Vagina (tissue), 2 donors: ENCODE data around the gene ASPSCR1. TPM values are rescaled to one million over a fixed set of nuclear protein-coding genes. Genes with fewer than 3 reads are reported as not detected.
A peak's percentile ranks its signal among the peaks of the same experiment; 100 is the strongest.

ENCODE experiments used
- DNase-seq, 2 donors: peaks; one replicate each; pipeline ENCODE4 v3.0.0-alpha.2; 2017; ENCODE audit errors: extremely low spot score in 2 of 2
- H3K27ac ChIP-seq: fragments of 200-600 bp; sonication (generic); one replicate; pipeline ENCODE4 v1.5.1; 2019
- H3K27me3 ChIP-seq: fragments of 200-600 bp; sonication (generic); one replicate; pipeline ENCODE4 v1.5.1; 2019
- H3K36me3 ChIP-seq, 2 donors: fragments of 200-600 bp; sonication (generic); one replicate each; pipeline ENCODE4 v1.5.1; 2017 to 2019
- H3K4me1 ChIP-seq: fragments of 200-600 bp; sonication (generic); one replicate; pipeline ENCODE4 v1.5.1; 2019
- H3K4me3 ChIP-seq, 2 donors: fragments of 200-600 bp; sonication (generic); 1 replicate in 1 of 2; 2 replicates in 1 of 2; pipeline ENCODE4 v1.5.1; 2016 to 2019
- H3K9me3 ChIP-seq: fragments of 200-600 bp; sonication (generic); one replicate; pipeline ENCODE4 v1.5.1; 2019
- POLR2A ChIP-seq, 2 donors: fragments of 450-650 bp; IDR thresholded peaks; one replicate each; pipeline ENCODE4 v1.6.1; 2017; ENCODE audit warnings: antibody characterized with exemption in 2 of 2, mild to moderate bottlenecking in 2 of 2, moderate library complexity in 2 of 2
- POLR2AphosphoS5 ChIP-seq, 2 donors: sonication (generic); formaldehyde crosslinking; IDR thresholded peaks; one replicate each; pipeline ENCODE4 v1.9.0; 2017; ENCODE audit warnings: antibody characterized with exemption in 2 of 2, mild to moderate bottlenecking in 2 of 2, low read depth in 1 of 2; ENCODE audit not compliant: insufficient read depth in 1 of 2
- intact Hi-C: fragments of 100-400 bp; cut with DNase I; formaldehyde crosslinking; loops from one replicate; pipeline ENCODE4 v1.15.1; 2023
- total RNA-seq: library from RNA; depleted of rRNA; stranded (reverse); fragments of >200 nt; gene quantifications from one replicate; pipeline ENCODE4 v1.2.3, GENCODE V29; 2016
- TF ChIP-seq, protein P1 (sequence below), 3 experiments: fragments of 450-650 bp in 2 of 3; fragments of 200-600 bp in 1 of 3; sonication (generic) in 1 of 3; IDR thresholded peaks; one replicate each; pipeline ENCODE4 v1.5.1; 2017 to 2019; ENCODE audit warnings: antibody characterized with exemption in 3 of 3, mild to moderate bottlenecking in 2 of 3, moderate library complexity in 2 of 3

The ASPSCR1 gene
- total RNA-seq, 1 donor from 2014 or later, result 31.2 TPM

DNA sequence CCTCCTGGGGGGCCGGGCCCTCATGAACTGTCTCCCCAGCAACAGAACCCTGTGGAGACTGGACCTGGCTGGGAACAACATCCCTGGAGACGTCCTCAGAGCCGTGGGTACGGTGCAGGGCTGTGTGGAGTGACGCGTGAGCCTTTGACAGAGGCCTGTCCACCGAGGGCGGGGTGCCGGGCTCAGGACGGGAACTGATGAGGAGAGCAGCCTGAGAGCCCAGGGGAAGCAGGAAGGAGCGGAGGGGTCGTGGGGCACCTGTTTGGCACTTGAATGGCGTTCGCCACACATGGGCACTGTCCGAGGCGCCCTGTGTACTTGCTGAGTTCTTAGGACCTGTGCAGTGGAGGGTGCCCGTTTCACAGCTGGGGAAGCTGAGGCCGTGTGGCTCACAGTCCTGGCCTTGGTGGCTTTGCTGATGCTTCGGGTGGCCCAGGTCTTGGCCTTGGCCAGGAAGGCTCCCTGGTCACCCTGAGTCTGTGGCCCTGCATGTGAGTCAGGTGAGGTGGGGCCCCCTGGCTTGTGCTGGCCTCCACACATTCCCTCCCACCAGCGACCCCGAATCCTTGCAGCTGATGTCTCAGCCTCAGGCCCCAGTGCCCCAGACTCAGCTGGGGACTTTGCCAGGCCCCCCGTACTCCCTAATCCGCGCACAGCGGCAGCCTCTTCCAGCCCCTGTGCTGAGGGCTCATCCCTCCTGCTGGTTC lies 48.1 kb downstream of the ASPSCR1 start:
- H3K27me3 ChIP-seq, result no peaks in the 10 kb centered on the region
- DNase-seq, result no peak
- H3K27ac ChIP-seq, result no peak overlapping the region
- no peaks in the 10 kb centered on the region for H3K9me3 ChIP-seq
- no peak overlapping the region for H3K4me3 ChIP-seq
- TF ChIP-seq POLR2A (IDR thresholded peaks at IDR 0.05) (no peak), POLR2AphosphoS5 (IDR thresholded peaks at IDR 0.05; ENCODE audit: insufficient read depth in 1 of 2, low read depth in 1 of 2) (no peak)
- TF ChIP-seq, protein P1, sequence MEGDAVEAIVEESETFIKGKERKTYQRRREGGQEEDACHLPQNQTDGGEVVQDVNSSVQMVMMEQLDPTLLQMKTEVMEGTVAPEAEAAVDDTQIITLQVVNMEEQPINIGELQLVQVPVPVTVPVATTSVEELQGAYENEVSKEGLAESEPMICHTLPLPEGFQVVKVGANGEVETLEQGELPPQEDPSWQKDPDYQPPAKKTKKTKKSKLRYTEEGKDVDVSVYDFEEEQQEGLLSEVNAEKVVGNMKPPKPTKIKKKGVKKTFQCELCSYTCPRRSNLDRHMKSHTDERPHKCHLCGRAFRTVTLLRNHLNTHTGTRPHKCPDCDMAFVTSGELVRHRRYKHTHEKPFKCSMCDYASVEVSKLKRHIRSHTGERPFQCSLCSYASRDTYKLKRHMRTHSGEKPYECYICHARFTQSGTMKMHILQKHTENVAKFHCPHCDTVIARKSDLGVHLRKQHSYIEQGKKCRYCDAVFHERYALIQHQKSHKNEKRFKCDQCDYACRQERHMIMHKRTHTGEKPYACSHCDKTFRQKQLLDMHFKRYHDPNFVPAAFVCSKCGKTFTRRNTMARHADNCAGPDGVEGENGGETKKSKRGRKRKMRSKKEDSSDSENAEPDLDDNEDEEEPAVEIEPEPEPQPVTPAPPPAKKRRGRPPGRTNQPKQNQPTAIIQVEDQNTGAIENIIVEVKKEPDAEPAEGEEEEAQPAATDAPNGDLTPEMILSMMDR (IDR thresholded peaks at IDR 0.05), result no peak
- H3K36me3 ChIP-seq, result no peaks in the 10 kb centered on the region
- intact Hi-C loops, result no loop called here
- peaks cover 41% of the 10 kb centered on the region for H3K4me1 ChIP-seq

DNA sequence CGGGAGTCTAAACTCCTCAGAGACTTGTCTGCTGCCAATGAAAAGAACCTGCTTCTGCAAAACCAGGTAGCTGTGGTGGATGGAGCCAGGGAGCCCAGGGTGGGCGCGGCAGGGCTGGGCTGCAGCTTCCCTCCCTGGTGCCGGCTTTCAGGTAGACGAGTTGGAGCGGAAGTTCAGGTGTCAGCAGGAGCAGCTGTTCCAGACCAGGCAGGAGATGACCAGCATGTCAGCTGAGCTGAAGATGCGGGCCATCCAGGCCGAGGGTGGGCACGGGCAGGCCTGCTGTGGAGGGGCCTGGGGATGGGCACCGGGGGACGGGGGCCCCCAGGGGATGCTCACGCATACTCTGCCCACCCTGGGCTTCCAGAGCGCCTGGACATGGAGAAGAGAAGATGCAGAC lies 50.8 kb downstream of the ASPSCR1 start:
- H3K27me3 ChIP-seq, result no peaks in the 10 kb centered on the region
- DNase-seq, result no peak
- TF ChIP-seq POLR2A (IDR thresholded peaks at IDR 0.05) (no peak), POLR2AphosphoS5 (IDR thresholded peaks at IDR 0.05; ENCODE audit: insufficient read depth in 1 of 2, low read depth in 1 of 2) (no peak)
- TF ChIP-seq, protein P1 (IDR thresholded peaks at IDR 0.05), result no peak
- peaks cover 30% of the 10 kb centered on the region for H3K4me1 ChIP-seq
- H3K9me3 ChIP-seq, result no peaks in the 10 kb centered on the region
- intact Hi-C loops, result no loop called here
- H3K36me3 ChIP-seq, result no peaks in the 10 kb centered on the region
- no peak overlapping the region for H3K27ac ChIP-seq
- H3K4me3 ChIP-seq, result no peak overlapping the region

DNA sequence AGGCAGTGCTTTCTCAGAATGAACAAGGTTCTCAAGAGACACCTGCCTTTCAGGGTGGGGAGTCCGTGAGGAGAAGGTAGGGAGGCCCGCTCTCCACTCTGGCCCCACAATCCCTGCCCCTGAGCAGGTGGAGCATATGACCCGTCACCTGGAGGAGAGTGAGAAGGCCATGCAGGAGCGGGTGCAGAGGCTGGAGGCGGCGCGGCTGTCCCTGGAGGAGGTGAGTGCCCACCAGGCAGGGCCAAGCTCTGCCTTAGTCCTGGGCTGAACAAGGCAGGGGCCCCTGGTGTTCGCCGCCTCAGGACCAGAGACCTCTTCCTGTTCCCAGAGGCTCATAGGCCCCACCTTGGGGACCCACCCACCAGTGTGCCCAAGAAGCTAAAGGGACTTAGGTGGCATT lies 51.5 kb downstream of the ASPSCR1 start:
- TF ChIP-seq POLR2A (IDR thresholded peaks at IDR 0.05) (no peak), POLR2AphosphoS5 (IDR thresholded peaks at IDR 0.05; ENCODE audit: insufficient read depth in 1 of 2, low read depth in 1 of 2) (no peak)
- TF ChIP-seq, protein P1 (IDR thresholded peaks at IDR 0.05), result no peak
- Histone ChIP-seq H3K36me3 (no peaks in the 10 kb centered on the region), H3K4me1 (peaks cover 24% of the 10 kb centered on the region), H3K9me3 (no peaks in the 10 kb centered on the region), H3K27ac (no peak overlapping the region), H3K4me3 (no peak overlapping the region), H3K27me3 (no peaks in the 10 kb centered on the region)
- intact Hi-C loops, result no loop called here
- DNase-seq, result no peak

DNA sequence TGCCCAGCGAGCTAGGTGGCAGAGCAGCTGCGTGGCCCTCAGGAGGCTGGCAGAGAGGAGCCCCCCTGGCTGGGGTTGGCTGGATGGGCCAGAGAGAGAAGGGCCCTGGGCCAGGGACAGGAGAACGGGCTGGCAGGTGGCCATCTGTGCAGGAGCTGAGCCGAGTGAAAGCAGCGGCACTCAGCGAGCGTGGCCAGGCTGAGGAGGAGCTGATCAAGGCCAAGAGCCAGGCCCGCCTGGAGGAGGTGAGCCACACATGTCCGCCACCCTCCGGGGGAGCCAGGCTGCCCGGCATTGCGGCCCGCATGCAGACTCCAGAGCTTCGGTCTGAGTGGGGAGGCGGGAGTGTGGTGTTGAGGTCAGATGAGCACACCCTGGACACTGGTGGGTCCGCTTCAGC lies 52.0 kb downstream of the ASPSCR1 start:
- DNase-seq, result no peak
- no peak overlapping the region for H3K27ac ChIP-seq
- H3K4me1 ChIP-seq, result peaks cover 19% of the 10 kb centered on the region
- no peaks in the 10 kb centered on the region for H3K36me3 ChIP-seq
- no peak overlapping the region for H3K4me3 ChIP-seq
- H3K9me3 ChIP-seq, result no peaks in the 10 kb centered on the region
- intact Hi-C loops, result no loop called here
- TF ChIP-seq, protein P1 (IDR thresholded peaks at IDR 0.05), result no peak
- TF ChIP-seq POLR2AphosphoS5 (IDR thresholded peaks at IDR 0.05; ENCODE audit: insufficient read depth in 1 of 2, low read depth in 1 of 2) (no peak), POLR2A (IDR thresholded peaks at IDR 0.05) (no peak)
- H3K27me3 ChIP-seq, result no peaks in the 10 kb centered on the region

DNA sequence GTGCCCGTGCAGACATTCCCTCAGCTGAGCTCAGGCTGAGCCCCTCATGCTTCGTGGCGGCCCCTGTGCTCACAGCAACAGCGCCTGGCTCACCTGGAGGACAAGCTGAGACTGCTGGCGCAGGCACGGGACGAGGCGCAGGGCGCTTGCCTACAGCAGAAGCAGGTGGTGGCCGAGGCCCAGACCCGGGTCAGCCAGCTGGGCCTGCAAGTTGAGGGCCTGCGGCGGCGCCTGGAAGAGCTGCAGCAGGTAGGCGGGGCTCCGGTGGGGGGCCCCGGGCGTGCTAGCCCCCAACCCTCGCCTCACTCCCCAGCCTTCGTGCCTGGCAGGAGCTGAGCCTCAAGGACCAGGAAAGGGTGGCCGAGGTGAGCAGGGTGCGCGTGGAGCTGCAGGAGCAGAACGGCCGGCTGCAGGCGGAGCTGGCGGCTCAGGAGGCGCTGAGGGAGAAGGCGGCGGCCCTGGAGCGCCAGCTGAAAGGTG lies 52.6 kb downstream of the ASPSCR1 start:
- Histone ChIP-seq H3K27ac (no peak overlapping the region), H3K4me3 (peak overlapping the region in 1 of 2 donors; percentile 66), H3K9me3 (no peaks in the 10 kb centered on the region), H3K4me1 (peaks cover 13% of the 10 kb centered on the region), H3K36me3 (no peaks in the 10 kb centered on the region), H3K27me3 (no peaks in the 10 kb centered on the region)
- DNase-seq, result no peak
- TF ChIP-seq, protein P1 (IDR thresholded peaks at IDR 0.05), result no peak
- TF ChIP-seq POLR2A (IDR thresholded peaks at IDR 0.05) (no peak), POLR2AphosphoS5 (IDR thresholded peaks at IDR 0.05; ENCODE audit: insufficient read depth in 1 of 2, low read depth in 1 of 2) (no peak)
- intact Hi-C loops, result loop anchor here (5.0 kb wide), 2 partner anchors 67 to 122 kb away; partner anchors contain the start of gene FASN
